ENCODE measurements around the gene RMND5B.

GRCh38 chr5:178198706-178199105 lies 67.9 kb downstream of the RMND5B start:
- no peak for TF ChIP-seq BACH1 (IDR thresholded peaks at IDR 0.05; ENCODE audit: borderline replicate concordance)
- TF ChIP-seq RAD21 (IDR thresholded peaks at IDR 0.05; ENCODE audit: insufficient read depth, low read depth, low read length) = no peak
- TF ChIP-seq CTCF (IDR thresholded peaks at IDR 0.05 in 2 of 3, conservative IDR thresholded peaks at IDR 0.05 in 1 of 3; ENCODE audit: control insufficient read depth in 2 of 3, extremely low read depth in 1 of 3, insufficient read depth in 1 of 3, low read depth in 3 of 3, low read length in 3 of 3) = no peak
- TF ChIP-seq CEBPZ (IDR thresholded peaks at IDR 0.05; ENCODE audit: low read depth, low read length) = no peak
- TF ChIP-seq TCF7 (IDR thresholded peaks at IDR 0.05; ENCODE audit: borderline replicate concordance) = no peak
- TF ChIP-seq POLR2AphosphoS2 (IDR thresholded peaks at IDR 0.05; ENCODE audit: low read depth, low read length) = no peak
- TF ChIP-seq RAD51 (IDR thresholded peaks at IDR 0.05) = no peak
- TF ChIP-seq PBX3 (IDR thresholded peaks at IDR 0.05; ENCODE audit: insufficient replicate concordance, low read depth, low read length) = no peak
- no peak for TF ChIP-seq ATF3 (IDR thresholded peaks at IDR 0.05; ENCODE audit: borderline replicate concordance, extremely low read depth, low read depth, low read length)
- TF ChIP-seq ZBTB33 (IDR thresholded peaks at IDR 0.05) = no peak
- no peak for TF ChIP-seq CHD2 (IDR thresholded peaks at IDR 0.05; ENCODE audit: borderline replicate concordance, low read depth, low read length)
- no peak for TF ChIP-seq USF2 (IDR thresholded peaks at IDR 0.05; ENCODE audit: borderline replicate concordance, low read depth, low read length)
- TF ChIP-seq EZH2 (IDR thresholded peaks at IDR 0.05; ENCODE audit: borderline replicate concordance, control insufficient read depth, low read depth, low read length) = no peak

Measured in GM12878 (cell line).